NCI-H1930 (cell line): ENCODE results near the gene POM121L2.
A peak's percentile ranks its signal among the peaks of the same experiment; 100 is the strongest.
"Not testable (repeated sequence)": the region's sequence is repeated elsewhere in the genome, so short reads cannot be mapped to it uniquely, and the experiment has no call there.

Source experiments
- DNase-seq, 2 experiments: peaks; one replicate each; lab custom pipeline; 2025; lab: John Stamatoyannopoulos, UW

Gene POM121L2

GRCh38 chr6:27293436-27294098 is 18.5 kb downstream of the POM121L2 start:
- DNase-seq, result no peak

GRCh38 chr6:27290850-27291208 is 21.2 kb downstream of the POM121L2 start:
- no peak for DNase-seq

- DNase-seq, result no peak
Measured at GRCh38 chr6:27290065-27290849, 21.8 kb downstream of the POM121L2 start.

GRCh38 chr6:27288136-27289044 is 23.7 kb downstream of the POM121L2 start:
- DNase-seq, result no peak

- DNase-seq, result no peak
Measured at GRCh38 chr6:27287751-27288135, 24.3 kb downstream of the POM121L2 start.

- DNase-seq, result no peak
Measured at GRCh38 chr6:27286141-27286540, 25.9 kb downstream of the POM121L2 start.

GRCh38 chr6:27283279-27283678 is 28.8 kb downstream of the POM121L2 start:
- DNase-seq, result no peak

GRCh38 chr6:27281569-27281968 is 30.5 kb downstream of the POM121L2 start:
- no peak for DNase-seq

GRCh38 chr6:27281105-27281539 is 31.0 kb downstream of the POM121L2 start:
- no peak for DNase-seq

GRCh38 chr6:27280540-27281000 is 31.5 kb downstream of the POM121L2 start:
- DNase-seq, result no peak

- DNase-seq, result peak in 1 of 2 experiments; percentile 53
Measured at GRCh38 chr6:27280064-27280539, 32.0 kb downstream of the POM121L2 start.

- no peak for DNase-seq
Measured at GRCh38 chr6:27279513-27280063, 32.5 kb downstream of the POM121L2 start.

GRCh38 chr6:27275025-27275956 is 36.8 kb downstream of the POM121L2 start:
- no peak for DNase-seq

- no peak for DNase-seq
Measured at GRCh38 chr6:27273783-27274182, 38.3 kb downstream of the POM121L2 start.

GRCh38 chr6:27268803-27269202 is 43.3 kb downstream of the POM121L2 start:
- no peak for DNase-seq

GRCh38 chr6:27267857-27268434 is 44.1 kb downstream of the POM121L2 start:
- DNase-seq, result no peak

- not testable (repeated sequence) for DNase-seq
Measured at GRCh38 chr6:27267003-27267402, 45.1 kb downstream of the POM121L2 start.

GRCh38 chr6:27263886-27264285 is 48.2 kb downstream of the POM121L2 start:
- no peak for DNase-seq

- no peak for DNase-seq
Measured at GRCh38 chr6:27260836-27261375, 51.2 kb downstream of the POM121L2 start.

- no peak for DNase-seq
Measured at GRCh38 chr6:27260369-27260768, 51.7 kb downstream of the POM121L2 start.
